WTC11 (cell line): Measurements from ENCODE around the gene ATG16L1. TPM values are rescaled to one million over a fixed set of nuclear protein-coding genes. Genes with fewer than 3 reads are reported as not detected.
A peak's percentile ranks its signal among the peaks of the same experiment; 100 is the strongest.

Source experiments
- ATAC-seq: fragments of 200-7000 bp; cut with Tn5 transposase; 2 replicates; pipeline ENCODE4 v1.10.0; 2021; ENCODE audit warnings: mild to moderate bottlenecking, moderate library complexity
- CTCF ChIA-PET: fragments of 300-600 bp; sonication (Branson Sonifier 250); formaldehyde crosslinking; loops from one replicate; lab custom pipeline; 2021; ENCODE audit warnings: antibody characterized with exemption; lab: Charles Lee
- POLR2A ChIA-PET: fragments of 350-600 bp; sonication (Branson Sonifier 250); formaldehyde crosslinking; loops from one replicate; lab custom pipeline; 2021; ENCODE audit warnings: antibody characterized with exemption; lab: Charles Lee
- DNase-seq: peaks from one replicate; pipeline ENCODE4 v3.0.0; 2021; ENCODE audit warnings: low spot score
- H3K27ac Mint-ChIP-seq: 2 replicates; pipeline ENCODE4 v1.8.0; 2021; ENCODE audit warnings: mixed read lengths
- H3K27me3 Mint-ChIP-seq: 2 replicates; pipeline ENCODE4 v1.8.0; 2021; ENCODE audit warnings: low read depth, mild to moderate bottlenecking, moderate library complexity, mixed read lengths
- H3K36me3 Mint-ChIP-seq: 2 replicates; pipeline ENCODE4 v1.8.0; 2021; ENCODE audit warnings: mixed read lengths
- H3K4me1 Mint-ChIP-seq: 2 replicates; pipeline ENCODE4 v1.8.0; 2022; ENCODE audit warnings: mixed read lengths
- H3K4me3 Mint-ChIP-seq: 2 replicates; pipeline ENCODE4 v1.8.0; 2021; ENCODE audit warnings: mild to moderate bottlenecking, moderate library complexity, mixed read lengths
- H3K9me3 Mint-ChIP-seq: 2 replicates; pipeline ENCODE4 v1.8.0; 2021; ENCODE audit warnings: mixed read lengths
- AR ChIP-seq: fragments of 250-450 bp; sonication (Bioruptor Pico); IDR thresholded peaks from 2 replicates; pipeline ENCODE4 v1.9.0; 2021; ENCODE audit warnings: mild to moderate bottlenecking
- ATF2 ChIP-seq: sonication (generic); formaldehyde crosslinking; IDR thresholded peaks from 2 replicates; pipeline ENCODE4 v1.8.1; 2022; ENCODE audit warnings: low read depth, missing genetic modification reagents, borderline replicate concordance
- E2F1 ChIP-seq: sonication (generic); formaldehyde crosslinking; IDR thresholded peaks from 2 replicates; pipeline ENCODE4 v1.8.0; 2022; ENCODE audit warnings: mild to moderate bottlenecking, missing genetic modification reagents
- E2F4 ChIP-seq: sonication (generic); formaldehyde crosslinking; IDR thresholded peaks from 2 replicates; pipeline ENCODE4 v1.8.1; 2022; ENCODE audit warnings: low read depth, mild to moderate bottlenecking, moderate library complexity, missing genetic modification reagents, borderline replicate concordance
- ERG ChIP-seq: fragments of 250-450 bp; sonication (Bioruptor Pico); IDR thresholded peaks from 2 replicates; pipeline ENCODE4 v1.8.0; 2021; ENCODE audit warnings: mild to moderate bottlenecking
- ESRRA ChIP-seq: sonication (generic); formaldehyde crosslinking; IDR thresholded peaks from 2 replicates; pipeline ENCODE4 v1.8.1; 2022; ENCODE audit warnings: mild to moderate bottlenecking, missing genetic modification reagents, borderline replicate concordance
- ETV6 ChIP-seq: sonication (generic); formaldehyde crosslinking; IDR thresholded peaks from 2 replicates; pipeline ENCODE4 v1.8.1; 2022; ENCODE audit warnings: mild to moderate bottlenecking, missing genetic modification reagents
- HMGA2 ChIP-seq: fragments of 250-450 bp; sonication (Bioruptor Pico); IDR thresholded peaks from 2 replicates; pipeline ENCODE4 v1.4.0; 2021; ENCODE audit warnings: mild to moderate bottlenecking, moderate library complexity
- HMGXB4 ChIP-seq: sonication (generic); formaldehyde crosslinking; IDR thresholded peaks from 2 replicates; pipeline ENCODE4 v1.8.1; 2023; ENCODE audit warnings: mild to moderate bottlenecking, moderate library complexity, missing genetic modification reagents
- JAZF1 ChIP-seq: fragments of 250-450 bp; sonication (Bioruptor Pico); IDR thresholded peaks from 2 replicates; pipeline ENCODE4 v1.9.0; 2021; ENCODE audit warnings: moderate library complexity, mild to moderate bottlenecking, inconsistent platforms
- SP1 ChIP-seq: sonication (generic); formaldehyde crosslinking; conservative IDR thresholded peaks from 2 replicates; pipeline ENCODE4 v1.8.1; 2022; ENCODE audit warnings: missing genetic modification reagents
- ZNF138 ChIP-seq: sonication (generic); formaldehyde crosslinking; conservative IDR thresholded peaks from 2 replicates; pipeline ENCODE4 v1.8.1; 2022; ENCODE audit warnings: mild to moderate bottlenecking, moderate library complexity, missing genetic modification reagents
- ZNF512 ChIP-seq: sonication (generic); formaldehyde crosslinking; IDR thresholded peaks from 2 replicates; pipeline ENCODE4 v1.8.1; 2022; ENCODE audit warnings: missing genetic modification reagents, borderline replicate concordance
- ZSCAN18 ChIP-seq: fragments of 250-450 bp; sonication (Bioruptor Pico); IDR thresholded peaks from 2 replicates; pipeline ENCODE4 v2.1.2; 2022; ENCODE audit warnings: mild to moderate bottlenecking, moderate library complexity
- total RNA-seq: library from RNA; stranded (reverse); gene quantifications from 3 replicates; pipeline ENCODE4 v1.2.3, GENCODE V29; 2021

The ATG16L1 gene
- total RNA-seq, 1 experiment from 2014 or later = 31.8 TPM

- DNase-seq (no peak), ATAC-seq (peak; percentile 70)
- H3K4me3 Mint-ChIP-seq = no peak overlapping the region
- H3K9me3 Mint-ChIP-seq = peaks cover 4% of the 10 kb centered on the region; the same call in 1 of the 2 replicates
- ChIA-PET CTCF (no interaction called here), POLR2A (no interaction called here)
- no peak overlapping the region for H3K27ac Mint-ChIP-seq
- no peaks in the 10 kb centered on the region for H3K4me1 Mint-ChIP-seq
- no peaks in the 10 kb centered on the region for H3K36me3 Mint-ChIP-seq
- TF ChIP-seq JAZF1 = no peak
- TF ChIP-seq ESRRA = no peak
- no peak for TF ChIP-seq HMGXB4 (CRISPR knock-in tag)
- TF ChIP-seq ZSCAN18 = no peak
- no peak for TF ChIP-seq ZNF138
- no peak for TF ChIP-seq AR
- no peak for TF ChIP-seq ETV6
- no peak for TF ChIP-seq E2F1 (CRISPR knock-in tag)
- TF ChIP-seq ZNF512 (CRISPR knock-in tag) = no peak
- no peak for TF ChIP-seq ATF2 (CRISPR knock-in tag)
- no peak for TF ChIP-seq SP1
- TF ChIP-seq ERG (CRISPR knock-in tag) = no peak
- TF ChIP-seq E2F4 (CRISPR knock-in tag) = no peak
- no peak for TF ChIP-seq HMGA2
- H3K27me3 Mint-ChIP-seq = no peaks in the 10 kb centered on the region
These were observed 9.7 kb upstream of the ATG16L1 start for GRCh38 chr2:233241803-233242202.
